HG03469 (cell line): Measurements from ENCODE around the gene C17orf100.
"Not testable (repeated sequence)": the region's sequence is repeated elsewhere in the genome, so short reads cannot be mapped to it uniquely, and the experiment has no call there.

Experiments used
- ATAC-seq: cut with Tn5 transposase; IDR thresholded peaks from one replicate; pipeline ENCODE4 v1.9.1; 2021; ENCODE audit warnings: mild to moderate bottlenecking, moderate library complexity, moderate number of reproducible peaks; ENCODE audit not compliant: unreplicated experiment

Gene C17orf100

DNA sequence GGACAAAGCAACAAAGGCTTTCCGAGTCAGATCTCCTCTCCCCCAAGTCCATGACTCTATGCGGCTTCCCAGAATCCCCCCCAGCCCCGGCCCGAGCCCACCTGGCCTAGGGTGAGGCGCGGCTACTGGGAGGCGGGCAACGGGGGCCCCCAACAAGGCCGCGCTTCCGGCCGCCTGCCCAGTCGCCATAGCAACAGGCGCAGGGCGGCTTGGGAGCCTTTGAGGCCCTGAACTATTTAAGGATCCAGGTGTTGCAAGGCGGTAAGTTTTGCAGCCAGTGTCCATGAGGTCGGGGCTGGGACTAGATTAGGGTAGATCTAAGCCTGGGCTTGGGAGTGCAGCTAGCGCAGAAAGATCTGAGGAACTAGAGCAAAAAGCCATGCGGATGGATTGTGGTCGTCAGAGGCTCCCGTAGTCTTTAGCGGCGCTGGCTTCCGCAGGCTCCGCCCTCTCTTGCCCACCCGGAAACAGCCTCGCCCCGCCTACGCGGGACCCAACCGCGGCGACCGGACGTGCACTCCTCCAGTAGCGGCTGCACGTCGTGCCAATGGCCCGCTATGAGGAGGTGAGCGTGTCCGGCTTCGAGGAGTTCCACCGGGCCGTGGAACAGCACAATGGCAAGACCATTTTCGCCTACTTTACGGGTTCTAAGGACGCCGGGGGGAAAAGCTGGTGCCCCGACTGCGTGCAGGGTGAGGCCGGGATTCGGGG lies 10.9 kb upstream of the C17orf100 start, which contains the start of the genes KIAA0753 and TXNDC17:
KIAA0753 (minus strand) TSS at position 176 of the 711 bp plus-strand sequence. CDS start 5,608 bp downstream, outside the sequence.
TXNDC17 (plus strand) TSS at position 525 of the 711 bp plus-strand sequence; CDS start at position 548, 23 bp downstream.
- peak; percentile 76 for ATAC-seq

DNA sequence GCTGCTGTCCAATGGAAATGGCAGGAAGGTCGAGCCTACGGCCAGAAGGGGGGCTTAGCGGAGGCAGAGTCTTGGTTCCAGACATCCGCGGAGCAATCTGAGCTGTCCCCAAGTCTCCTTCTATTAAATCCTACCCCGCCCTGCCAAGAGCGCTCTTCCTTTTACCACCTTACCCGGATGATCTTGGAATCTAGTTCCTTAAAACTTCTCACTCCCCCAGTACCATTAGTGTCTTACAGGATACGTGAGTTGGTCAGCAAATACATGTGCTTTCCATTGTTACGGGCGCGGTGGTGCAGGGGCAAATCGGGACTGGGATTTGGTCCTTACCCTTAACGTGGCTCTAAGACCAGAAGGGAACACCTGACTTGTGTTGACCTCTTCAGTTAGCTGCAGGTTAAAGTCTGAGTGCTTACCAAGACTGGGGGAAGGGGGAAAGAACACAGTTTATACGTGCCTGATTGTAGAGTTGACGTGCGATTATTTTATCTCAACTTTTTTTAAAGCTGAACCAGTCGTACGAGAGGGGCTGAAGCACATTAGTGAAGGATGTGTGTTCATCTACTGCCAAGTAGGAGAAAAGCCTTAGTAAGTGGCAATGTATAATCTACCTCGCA lies 10.2 kb upstream of the C17orf100 start:
- ATAC-seq = no peak

DNA sequence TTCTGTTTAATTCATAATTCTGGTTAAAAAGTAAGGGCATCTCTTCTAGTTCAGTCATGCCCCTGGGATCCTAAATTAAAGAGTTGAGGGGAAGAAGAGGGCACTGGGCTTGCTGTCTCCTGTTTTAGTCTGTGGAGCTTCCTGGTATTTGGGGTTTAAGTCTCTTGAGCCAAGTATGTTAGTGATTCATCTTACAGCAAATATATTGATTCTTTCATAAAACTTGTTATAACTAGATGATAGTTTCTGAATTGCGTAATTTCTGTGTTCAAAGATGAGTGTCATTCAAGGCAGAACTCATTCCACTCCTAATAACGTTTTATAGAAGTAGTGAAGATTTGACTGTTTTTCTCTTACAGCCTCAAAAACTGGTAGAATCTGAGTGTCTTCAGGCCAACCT lies 9.0 kb upstream of the C17orf100 start:
- no peak for ATAC-seq

DNA sequence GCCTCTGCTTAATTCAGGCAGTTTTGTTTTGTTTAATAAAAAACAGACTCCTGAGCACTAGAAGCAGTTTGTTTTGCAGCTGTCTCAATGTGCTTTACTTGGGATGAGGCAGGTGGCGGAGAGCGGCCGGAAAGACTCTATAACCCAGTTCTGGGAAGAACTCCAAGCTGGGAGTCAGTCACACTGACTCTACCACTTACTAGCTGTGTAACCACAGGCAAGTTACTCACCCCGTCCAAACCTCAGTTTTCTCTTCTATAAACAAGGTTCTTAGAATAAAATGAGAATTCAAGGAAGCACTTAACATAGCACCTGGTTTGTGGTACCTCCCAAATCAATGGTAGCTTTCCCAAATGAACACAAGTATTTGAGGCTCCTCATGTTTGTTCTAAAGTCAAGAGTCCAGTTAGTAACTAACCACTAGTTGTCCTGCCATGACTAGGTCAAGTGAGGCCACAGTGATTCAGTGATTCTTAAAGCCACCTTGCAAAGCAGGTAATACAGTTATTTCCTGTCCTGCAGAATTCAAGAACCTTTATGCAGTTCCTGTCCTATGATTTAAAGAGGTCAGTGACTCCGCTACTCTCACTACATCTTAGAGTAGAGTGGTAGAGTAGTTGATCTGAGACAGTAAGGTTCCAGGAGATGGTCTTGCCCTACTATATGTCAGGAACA lies 8.0 kb upstream of the C17orf100 start:
- no peak for ATAC-seq

DNA sequence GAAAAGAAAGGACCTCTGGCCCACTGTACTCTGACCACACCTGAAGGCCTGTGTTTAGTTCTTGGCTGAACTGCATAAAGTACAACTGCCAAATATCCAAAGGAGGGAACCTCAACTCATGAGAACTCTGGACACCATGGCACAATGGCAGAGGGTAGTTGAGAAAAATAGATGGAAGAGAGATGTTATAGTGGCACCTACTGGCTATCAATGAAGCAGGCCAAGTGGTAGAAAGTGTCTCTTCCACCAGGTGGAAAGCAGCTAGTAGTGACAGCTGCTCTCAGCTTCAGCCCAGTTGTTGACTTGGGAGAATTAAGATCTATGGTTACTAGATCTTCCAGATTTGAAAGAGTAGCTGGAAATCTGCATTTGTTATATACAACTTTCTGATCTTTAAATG lies 3.4 kb upstream of the C17orf100 start:
- ATAC-seq = no peak

DNA sequence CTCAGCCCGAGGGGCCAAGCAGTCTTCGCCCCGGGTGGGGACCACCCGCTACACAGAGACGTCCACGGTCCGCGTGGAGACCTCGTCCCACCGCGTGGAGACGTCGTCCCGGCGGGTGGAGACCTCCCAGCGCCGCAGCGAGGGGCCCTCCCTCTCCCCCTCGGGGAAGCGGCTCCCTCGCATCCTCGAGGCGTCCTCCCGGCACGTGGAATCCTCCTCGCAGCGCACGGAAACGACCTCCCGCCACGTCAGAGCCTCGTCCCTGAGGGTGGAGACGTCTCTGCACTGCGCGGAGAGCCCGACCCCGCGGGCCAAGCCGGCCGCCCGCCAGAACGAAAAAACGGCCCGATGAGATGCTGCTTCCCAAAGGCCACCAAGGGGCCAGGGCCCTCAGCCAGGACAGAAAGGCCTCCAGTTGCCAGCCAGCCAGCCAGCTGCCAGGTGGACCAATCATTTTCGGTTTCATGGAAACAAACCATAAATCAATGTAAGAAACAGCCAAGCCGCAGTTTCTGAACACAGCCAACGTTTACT lies 424 bp downstream of the C17orf100 start:
- no peak for ATAC-seq

DNA sequence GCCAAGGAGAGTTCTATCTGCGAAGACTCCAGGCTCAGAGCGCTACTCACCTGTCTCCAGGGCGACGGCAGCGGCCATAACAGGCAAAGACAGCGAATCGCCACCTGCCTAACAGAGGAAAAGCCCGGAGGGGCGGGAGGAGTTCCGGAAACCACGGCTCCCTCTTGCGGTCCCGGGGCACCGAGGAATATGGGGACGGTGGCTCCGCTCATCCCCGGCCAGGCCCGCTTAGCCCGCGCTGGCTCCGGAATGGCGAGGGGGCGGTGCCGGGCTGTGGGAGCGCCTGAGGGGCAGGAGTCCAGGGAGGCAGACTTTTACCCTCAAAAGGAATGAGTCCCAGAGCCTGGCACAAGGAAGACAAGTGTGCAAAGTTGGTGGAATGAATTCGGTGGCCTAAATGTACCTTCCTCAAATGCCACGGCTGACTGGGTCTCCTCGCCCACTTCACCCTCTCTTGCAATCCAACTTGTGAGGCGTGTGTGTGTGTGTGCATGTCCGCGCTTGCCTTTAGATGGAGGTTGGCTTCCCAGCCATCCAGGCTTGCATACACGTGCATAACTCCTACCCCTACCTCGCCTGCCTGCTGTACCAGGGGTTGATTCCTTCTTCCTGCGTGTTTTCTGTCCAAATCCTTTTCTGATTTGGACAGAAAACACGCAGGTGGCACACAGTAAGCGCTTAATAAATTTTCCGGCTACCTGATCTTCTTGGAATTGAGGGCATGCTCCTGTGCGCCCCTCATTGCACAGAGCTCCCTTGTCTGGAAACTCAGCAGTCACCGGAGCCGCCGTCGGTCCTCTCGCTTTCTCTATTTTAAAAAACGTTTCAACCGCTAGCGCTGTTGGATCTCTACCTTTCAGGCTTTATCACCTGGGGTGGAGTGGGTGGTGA lies 3.5 kb downstream of the C17orf100 start:
- ATAC-seq = no peak

DNA sequence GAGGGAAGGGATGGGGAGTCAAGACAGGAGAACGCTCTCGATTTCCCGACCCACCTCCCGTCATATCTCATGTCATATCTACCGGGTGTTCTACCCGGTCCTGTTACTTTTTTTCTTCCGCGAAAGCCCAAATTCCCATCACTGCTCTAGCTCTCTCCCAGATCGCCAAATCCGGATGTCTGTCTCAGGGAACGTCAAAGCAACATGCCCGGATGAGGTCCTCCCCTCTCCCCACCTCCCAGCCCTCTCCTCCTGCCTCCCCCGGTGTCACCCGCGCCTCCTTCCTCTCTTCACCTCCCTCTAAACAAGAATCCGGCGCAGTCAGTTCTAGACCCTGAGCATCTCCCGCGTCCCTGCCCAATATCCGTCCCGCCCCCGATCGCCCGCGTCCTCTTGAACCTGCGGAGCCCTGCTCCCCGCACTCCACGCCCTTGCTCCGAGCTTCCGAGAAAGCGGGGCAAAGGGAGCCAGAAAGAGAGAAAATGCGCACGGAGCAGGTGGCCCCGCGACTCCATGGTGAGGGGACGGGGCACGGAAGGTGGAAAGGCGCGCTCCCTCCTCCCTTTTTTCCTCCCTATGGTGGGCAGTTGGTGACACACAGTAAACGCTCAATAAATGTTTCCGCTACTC lies 4.3 kb downstream of the C17orf100 start:
- ATAC-seq = not testable (repeated sequence)

DNA sequence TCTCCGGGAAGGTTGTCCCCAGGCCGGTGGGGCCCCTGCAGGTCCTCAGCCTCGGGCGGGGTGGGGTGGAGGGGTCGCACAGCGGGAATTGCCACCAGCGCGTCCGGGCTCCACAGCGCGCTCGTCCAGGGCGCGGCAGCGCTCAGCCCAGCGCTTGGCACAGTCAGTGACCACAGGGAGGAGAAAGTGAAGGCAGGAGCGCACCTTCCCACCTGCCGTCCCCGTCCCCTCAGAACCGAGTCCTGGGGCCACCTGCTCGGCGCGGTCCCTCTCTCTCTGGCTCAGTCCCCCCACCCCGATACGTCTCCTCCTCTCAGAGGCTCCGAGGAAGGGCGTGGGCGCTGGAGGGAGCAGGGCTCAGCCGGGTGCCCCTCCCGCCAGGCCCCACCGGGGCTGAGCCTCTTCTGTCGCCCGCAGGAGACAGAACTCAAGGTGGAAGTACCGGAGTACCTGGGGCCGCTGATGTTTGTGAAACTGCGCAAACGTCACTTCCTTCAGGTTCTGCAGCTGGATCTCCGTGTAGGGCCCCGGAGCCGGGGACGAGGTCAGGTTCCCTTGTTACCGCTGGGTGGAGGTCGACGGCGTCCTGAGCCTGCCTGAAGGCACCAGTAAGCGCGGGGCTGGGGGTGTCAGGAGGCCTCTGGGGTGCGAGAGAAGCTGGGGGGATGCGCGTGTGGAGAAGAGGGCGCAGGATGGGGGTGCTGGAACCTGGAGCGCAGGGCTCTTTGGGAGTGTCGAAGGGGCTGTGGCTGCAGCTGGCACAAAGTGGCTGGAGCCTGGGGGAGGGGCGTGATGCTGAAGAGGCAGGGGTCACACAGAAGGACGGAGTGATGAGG lies 5.5 kb downstream of the C17orf100 start:
- ATAC-seq = not testable (repeated sequence)

DNA sequence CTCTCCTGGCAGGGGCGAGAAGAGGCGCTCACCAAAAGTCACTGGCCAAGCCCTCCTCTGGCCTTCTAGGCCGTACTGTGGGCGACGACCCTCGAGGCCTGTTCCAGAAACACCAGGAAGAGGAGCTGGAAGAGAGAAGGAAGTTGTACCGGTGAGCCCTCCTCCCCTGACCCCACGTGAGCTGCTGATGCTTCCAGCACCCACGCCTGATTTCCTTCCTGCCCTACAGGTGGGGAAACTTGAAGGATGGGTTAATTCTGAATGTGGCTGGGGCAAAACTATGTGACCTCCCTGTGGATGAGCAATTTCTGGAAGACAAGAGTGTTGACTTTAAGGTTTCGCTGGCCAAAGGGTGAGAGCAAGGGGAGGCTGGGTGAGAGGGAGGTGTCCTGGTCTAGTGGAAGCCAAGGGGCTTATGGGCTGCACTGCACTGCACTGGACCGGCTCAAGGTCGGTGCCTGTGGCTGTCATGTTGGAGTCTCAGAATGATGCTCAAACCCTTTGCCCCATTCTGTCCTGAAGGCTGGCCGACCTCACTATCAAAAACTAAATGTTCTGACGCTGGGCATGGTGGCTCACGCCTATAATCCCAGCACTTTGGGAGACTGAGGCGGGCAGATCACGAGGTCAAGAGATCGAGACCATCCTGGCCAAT lies 6.2 kb downstream of the C17orf100 start:
- ATAC-seq = no peak

DNA sequence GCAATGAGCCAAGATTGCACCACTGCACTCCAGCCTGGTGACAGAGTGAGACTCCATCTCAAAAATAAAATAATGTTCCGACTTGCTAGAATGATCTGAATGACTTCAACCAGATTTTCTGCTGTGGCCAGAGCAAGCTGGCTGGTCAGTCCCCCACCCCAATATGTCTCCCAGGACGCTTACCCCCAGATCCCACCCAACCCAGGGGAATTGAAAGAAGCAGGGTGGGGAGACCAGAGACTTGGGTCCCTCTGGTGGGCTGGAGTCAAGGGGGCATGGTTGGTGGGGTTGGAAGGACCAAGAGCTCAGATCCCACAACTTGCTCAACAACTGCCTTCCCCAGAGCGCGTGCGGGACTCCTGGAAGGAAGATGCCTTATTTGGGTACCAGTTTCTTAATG lies 6.8 kb downstream of the C17orf100 start:
- not testable (repeated sequence) for ATAC-seq

DNA sequence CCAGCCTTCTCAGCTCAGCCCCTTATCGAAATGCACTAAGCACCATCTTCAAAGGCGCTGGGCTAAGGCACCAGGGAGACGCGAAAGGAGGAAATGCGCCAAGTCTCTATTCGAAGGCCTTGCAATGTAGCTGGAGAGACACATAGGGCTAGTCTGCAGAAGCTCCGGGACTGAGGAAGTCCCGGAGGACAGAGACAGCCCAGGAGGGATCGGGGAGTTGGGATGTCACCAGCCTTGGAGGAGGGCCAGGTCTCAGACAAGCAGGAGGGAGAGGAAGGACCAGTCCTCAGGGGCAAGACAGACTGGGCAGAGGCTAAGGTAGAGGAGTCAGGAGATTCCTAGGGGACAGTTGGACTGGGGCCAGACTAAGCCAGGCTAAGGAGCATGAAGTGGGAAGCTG lies 8.5 kb downstream of the C17orf100 start:
- no peak for ATAC-seq

DNA sequence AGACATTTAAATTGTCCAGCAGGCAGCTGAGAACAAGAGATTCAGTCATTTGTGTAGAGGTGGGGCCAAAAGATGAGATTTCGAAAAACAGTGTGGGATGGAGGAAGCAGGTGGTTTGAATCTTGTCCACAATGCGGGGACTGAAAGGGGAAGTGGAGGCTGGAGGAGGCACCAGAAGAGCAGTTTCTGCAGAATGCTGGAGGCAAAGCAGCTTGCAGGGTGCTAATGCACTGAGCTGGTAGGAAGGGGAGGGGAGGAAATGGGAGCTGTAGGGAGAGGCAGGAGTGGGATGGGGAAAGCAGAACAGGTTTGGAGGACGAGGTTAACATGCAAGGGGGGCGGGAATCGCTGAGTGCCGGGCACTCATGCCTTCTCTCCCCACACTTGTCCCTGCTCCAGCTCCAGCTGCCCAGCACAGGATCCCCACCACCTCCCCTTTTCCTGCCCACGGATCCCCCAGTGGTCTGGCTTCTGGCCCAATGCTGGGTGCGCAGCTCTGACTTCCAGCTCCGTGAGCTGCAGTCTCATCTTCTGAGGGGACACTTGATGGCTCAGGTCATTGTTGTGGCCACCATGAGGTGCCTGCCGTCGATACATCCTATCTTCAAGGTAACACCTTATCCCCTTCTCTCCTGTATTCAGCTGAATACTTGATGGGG lies 9.4 kb downstream of the C17orf100 start:
- no peak for ATAC-seq

DNA sequence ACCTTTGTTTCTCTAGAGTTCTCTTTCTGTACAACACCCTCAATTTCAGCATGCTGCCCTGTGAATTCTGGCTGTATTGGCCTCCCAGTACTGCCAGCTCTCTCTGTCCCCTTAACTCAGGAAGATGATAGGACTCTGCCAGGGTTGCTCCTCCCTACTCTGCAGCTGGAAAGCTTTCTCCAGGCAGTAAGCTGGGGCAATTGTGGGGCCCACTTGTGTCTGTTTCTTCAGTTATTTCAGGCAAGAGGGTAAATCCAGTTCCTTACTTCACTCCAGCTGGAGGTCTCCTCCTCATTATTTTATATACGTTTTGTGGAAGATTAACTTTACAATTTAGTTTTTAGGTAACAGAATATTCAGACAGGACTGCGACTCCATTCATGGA lies 9.9 kb downstream of the C17orf100 start:
- no peak for ATAC-seq

DNA sequence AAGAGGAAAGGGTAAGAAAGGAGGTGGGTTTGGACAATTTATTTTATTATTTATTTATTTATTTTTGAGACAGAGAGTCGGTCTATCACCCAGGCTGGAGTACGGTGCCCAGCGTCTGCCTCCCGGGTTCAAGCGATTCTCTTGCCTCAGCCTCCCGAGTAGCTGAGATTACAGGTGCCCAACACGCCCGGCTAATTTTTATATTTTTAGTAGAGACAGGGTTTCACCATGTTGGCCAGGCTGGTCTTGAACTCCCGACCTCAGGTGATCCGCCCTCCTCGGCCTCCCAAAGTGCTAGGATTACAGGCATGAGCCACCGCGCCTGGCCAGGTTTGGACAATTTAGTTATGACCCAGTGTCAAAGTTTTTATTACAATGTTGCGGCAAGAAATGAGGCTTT lies 11.6 kb downstream of the C17orf100 start:
- not testable (repeated sequence) for ATAC-seq

DNA sequence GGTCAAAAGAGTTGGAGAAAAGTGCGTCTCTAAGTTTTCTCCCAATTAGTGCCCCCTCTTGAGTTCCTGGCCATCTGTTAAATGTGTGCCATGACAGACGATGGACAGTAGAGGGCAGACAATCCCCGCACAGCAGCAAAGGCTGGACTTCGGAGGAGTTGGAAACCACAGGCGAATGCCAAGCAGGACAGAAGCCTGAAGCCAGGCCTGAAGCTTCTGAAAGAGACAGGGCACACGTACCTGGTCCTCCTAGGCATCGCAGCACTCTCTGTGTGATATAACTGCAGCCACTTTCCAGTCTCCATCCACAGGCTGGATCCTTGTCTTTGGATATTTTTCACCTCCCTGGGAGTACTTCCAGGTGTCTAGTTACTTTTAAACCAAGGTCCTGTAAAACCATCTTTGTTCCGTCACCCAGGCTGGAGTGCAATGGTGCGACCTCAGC lies 14.5 kb downstream of the C17orf100 start:
- ATAC-seq = no peak

DNA sequence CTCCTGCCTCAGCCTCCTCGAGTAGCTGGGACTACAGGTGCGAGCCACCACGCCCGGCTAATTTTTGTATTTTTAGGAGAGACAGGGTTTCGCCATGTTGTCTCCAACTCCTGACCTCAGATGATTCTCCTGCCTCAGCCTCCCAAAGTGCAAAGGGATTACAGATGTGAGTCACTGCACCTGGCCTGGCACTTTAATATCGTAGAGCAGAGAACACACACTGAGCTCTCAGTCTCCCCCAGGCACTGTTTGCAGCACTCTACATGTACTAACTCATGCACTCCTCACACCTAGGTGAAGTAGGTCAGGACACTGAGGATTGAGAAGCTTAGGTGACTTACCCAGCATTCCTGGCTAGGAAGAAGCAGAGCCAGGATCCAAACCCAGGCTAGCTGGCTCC lies 15.0 kb downstream of the C17orf100 start:
- ATAC-seq = no peak

DNA sequence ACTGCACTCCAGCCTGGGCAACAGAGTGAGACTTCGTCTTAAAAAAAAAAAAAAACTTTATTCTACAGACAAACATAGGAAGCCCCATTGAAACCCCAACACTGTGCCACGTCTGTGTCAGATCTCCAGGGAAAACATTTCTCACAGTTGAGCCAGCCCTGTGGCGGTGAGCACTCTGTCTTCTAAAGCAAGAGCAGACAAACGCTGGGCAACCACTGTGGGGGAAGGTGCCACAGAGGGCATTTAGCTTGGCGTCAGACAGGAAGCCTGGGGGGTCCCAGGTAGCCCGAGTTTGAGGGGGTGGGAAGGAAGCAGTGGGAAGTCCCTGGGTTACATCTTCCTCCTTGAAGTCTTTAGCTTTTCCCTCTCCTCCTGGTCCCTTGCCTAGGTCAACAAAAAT lies 16.0 kb downstream of the C17orf100 start:
- ATAC-seq = no peak
